ENCODE data around the gene ZFP91.

DNA sequence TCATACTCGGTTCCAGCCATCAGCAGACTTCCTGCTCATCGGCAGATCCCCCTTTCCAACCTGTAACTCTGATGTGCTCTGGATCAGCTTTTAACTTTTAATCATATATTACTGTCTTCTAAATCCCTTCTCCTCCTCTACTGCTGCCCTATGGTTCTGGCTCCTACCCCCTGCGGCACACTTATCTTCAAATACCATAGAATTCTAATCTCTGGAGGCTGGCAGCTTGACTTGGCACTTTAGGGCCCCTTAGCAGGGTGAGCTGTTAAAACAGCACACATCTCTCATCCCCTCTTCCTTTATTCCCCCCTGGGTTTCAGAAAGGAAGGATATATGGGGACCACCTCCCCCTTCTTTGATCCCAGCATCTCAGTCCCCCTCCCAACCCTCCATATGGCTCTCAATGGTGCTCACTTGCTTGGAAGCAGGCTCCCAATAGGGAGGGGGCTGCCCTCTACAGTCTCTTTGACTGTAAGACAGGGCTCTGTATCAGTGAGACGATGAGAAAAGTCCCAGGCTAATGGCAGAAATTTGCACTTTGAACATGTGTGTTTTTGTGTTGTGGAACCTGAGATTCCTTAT lies 39.2 kb downstream of the ZFP91 start:
- TF ChIP-seq, protein P1, sequence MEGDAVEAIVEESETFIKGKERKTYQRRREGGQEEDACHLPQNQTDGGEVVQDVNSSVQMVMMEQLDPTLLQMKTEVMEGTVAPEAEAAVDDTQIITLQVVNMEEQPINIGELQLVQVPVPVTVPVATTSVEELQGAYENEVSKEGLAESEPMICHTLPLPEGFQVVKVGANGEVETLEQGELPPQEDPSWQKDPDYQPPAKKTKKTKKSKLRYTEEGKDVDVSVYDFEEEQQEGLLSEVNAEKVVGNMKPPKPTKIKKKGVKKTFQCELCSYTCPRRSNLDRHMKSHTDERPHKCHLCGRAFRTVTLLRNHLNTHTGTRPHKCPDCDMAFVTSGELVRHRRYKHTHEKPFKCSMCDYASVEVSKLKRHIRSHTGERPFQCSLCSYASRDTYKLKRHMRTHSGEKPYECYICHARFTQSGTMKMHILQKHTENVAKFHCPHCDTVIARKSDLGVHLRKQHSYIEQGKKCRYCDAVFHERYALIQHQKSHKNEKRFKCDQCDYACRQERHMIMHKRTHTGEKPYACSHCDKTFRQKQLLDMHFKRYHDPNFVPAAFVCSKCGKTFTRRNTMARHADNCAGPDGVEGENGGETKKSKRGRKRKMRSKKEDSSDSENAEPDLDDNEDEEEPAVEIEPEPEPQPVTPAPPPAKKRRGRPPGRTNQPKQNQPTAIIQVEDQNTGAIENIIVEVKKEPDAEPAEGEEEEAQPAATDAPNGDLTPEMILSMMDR (IDR thresholded peaks at IDR 0.05): no peak
- TF ChIP-seq POLR2A (IDR thresholded peaks at IDR 0.05) (no peak), POLR2AphosphoS5 (IDR thresholded peaks at IDR 0.05) (no peak)

All from breast epithelium (tissue), 3 donors.